Ishikawa (cell line): ENCODE results near the gene RSF1.

Experiments used
- CEBPB ChIP-seq: IDR thresholded peaks from 2 replicates; pipeline ENCODE4 v1.6.1; 2012
- CREB1 ChIP-seq: IDR thresholded peaks from 2 replicates; pipeline ENCODE4 v1.6.1; 2012; ENCODE audit warnings: low read depth
- EGR1 ChIP-seq: IDR thresholded peaks from 2 replicates; pipeline ENCODE4 v1.6.1; 2012
- EP300 ChIP-seq: IDR thresholded peaks from 2 replicates; pipeline ENCODE4 v1.6.1; 2012; ENCODE audit warnings: borderline replicate concordance
- FOXM1 ChIP-seq: IDR thresholded peaks from 2 replicates; pipeline ENCODE4 v1.6.1; 2012; ENCODE audit warnings: low read depth, borderline replicate concordance
- NFIC ChIP-seq: IDR thresholded peaks from 2 replicates; pipeline ENCODE4 v1.6.1; 2012
- RAD21 ChIP-seq: IDR thresholded peaks from 2 replicates; pipeline ENCODE4 v1.6.1; 2012; ENCODE audit warnings: low read depth
- TAF1 ChIP-seq: IDR thresholded peaks from 2 replicates; pipeline ENCODE4 v1.6.1; 2012; ENCODE audit warnings: low read depth, mild to moderate bottlenecking
- TCF12 ChIP-seq: IDR thresholded peaks from 2 replicates; pipeline ENCODE4 v1.6.1; 2012; ENCODE audit warnings: low read depth
- TEAD4 ChIP-seq: IDR thresholded peaks from 2 replicates; pipeline ENCODE4 v1.6.1; 2012
- YY1 ChIP-seq: IDR thresholded peaks from 2 replicates; pipeline ENCODE4 v1.6.1; 2012; ENCODE audit warnings: low read depth
- ZBTB7A ChIP-seq: IDR thresholded peaks from 2 replicates; pipeline ENCODE4 v1.6.1; 2012; ENCODE audit warnings: low read depth
- TF ChIP-seq, protein P1 (sequence below): IDR thresholded peaks from 2 replicates; pipeline ENCODE4 v1.6.1; 2012
- TF ChIP-seq, protein P2 (sequence below): IDR thresholded peaks from 2 replicates; pipeline ENCODE4 v1.6.1; 2012
- TF ChIP-seq, protein P3 (sequence below): IDR thresholded peaks from 2 replicates; pipeline ENCODE4 v1.6.1; 2012; ENCODE audit warnings: low read depth, mild to moderate bottlenecking

Gene RSF1

DNA sequence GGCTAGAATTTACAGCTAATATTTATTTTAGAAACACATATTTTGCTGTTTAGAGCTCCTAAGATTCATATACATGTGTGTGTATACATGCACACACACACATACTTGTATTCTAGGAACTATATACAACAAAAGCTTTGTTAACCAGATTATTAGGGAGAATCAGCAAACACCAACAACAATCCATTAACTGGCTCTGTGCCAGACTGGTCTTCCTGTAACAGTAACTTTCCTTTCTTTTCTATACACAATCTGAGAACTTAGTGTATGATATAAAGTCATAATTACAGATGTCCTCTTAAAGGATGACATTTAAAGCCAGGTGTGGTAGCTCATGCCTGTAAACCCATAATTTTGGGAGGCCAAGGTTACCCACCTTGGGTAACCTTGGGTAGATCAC, 133.4 kb downstream of the RSF1 start:
- TF ChIP-seq TEAD4 (no peak), CEBPB (no peak), NFIC (0 out of 2 replicates have a peak, but pooled peaks have one; percentile 29)

DNA sequence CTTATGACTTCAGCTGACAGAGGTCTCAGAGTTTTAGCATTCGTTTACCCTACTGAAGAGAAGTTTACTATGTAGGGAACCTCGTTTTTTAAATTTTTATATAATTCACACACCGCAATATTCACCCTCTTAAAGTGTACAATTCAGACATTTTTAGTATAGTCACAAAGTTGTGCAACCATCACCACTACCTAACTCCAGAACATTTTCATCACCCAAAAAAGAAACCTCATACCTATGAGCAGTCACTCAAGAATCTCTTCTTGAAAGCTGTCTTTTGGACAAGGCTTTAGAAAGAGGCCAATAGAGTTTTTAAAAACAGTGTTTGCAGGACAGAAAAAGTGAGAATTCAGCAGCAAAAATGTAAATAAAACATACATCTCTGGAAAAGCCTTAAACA, 143.4 kb downstream of the RSF1 start:
- TF ChIP-seq EGR1: no peak
- TF ChIP-seq ZBTB7A: no peak
- no peak for TF ChIP-seq RAD21
- no peak for TF ChIP-seq YY1
- TF ChIP-seq NFIC: no peak
- no peak for TF ChIP-seq TAF1
- no peak for TF ChIP-seq FOXM1
- no peak for TF ChIP-seq CEBPB
- TF ChIP-seq, protein P1, sequence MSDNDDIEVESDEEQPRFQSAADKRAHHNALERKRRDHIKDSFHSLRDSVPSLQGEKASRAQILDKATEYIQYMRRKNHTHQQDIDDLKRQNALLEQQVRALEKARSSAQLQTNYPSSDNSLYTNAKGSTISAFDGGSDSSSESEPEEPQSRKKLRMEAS: no peak
- TF ChIP-seq EP300: no peak
- TF ChIP-seq CREB1: no peak
- no peak for TF ChIP-seq TEAD4
- TF ChIP-seq, protein P2, sequence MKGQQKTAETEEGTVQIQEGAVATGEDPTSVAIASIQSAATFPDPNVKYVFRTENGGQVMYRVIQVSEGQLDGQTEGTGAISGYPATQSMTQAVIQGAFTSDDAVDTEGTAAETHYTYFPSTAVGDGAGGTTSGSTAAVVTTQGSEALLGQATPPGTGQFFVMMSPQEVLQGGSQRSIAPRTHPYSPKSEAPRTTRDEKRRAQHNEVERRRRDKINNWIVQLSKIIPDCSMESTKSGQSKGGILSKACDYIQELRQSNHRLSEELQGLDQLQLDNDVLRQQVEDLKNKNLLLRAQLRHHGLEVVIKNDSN: no peak
- TF ChIP-seq, protein P3, sequence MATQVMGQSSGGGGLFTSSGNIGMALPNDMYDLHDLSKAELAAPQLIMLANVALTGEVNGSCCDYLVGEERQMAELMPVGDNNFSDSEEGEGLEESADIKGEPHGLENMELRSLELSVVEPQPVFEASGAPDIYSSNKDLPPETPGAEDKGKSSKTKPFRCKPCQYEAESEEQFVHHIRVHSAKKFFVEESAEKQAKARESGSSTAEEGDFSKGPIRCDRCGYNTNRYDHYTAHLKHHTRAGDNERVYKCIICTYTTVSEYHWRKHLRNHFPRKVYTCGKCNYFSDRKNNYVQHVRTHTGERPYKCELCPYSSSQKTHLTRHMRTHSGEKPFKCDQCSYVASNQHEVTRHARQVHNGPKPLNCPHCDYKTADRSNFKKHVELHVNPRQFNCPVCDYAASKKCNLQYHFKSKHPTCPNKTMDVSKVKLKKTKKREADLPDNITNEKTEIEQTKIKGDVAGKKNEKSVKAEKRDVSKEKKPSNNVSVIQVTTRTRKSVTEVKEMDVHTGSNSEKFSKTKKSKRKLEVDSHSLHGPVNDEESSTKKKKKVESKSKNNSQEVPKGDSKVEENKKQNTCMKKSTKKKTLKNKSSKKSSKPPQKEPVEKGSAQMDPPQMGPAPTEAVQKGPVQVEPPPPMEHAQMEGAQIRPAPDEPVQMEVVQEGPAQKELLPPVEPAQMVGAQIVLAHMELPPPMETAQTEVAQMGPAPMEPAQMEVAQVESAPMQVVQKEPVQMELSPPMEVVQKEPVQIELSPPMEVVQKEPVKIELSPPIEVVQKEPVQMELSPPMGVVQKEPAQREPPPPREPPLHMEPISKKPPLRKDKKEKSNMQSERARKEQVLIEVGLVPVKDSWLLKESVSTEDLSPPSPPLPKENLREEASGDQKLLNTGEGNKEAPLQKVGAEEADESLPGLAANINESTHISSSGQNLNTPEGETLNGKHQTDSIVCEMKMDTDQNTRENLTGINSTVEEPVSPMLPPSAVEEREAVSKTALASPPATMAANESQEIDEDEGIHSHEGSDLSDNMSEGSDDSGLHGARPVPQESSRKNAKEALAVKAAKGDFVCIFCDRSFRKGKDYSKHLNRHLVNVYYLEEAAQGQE: no peak
- no peak for TF ChIP-seq TCF12

DNA sequence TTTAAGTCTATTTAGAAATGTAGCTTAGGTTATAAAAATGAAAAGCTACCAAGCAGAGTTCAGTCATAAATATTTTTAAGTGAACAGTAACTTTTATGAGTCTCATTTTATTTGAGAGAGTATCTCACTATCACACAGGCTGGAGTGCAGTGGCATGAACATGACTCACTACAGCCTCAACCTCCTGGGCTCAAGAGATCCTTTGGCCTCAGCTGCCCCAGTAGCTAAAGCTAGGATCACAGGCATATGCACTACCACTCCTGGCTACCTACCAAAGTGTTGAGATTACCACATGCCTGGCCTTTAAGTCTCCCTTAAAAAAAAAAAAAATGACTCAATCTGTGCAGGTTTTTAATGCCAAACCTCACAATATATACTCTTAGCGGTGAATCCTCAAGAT, 148.3 kb downstream of the RSF1 start:
- no peak for TF ChIP-seq ZBTB7A
- TF ChIP-seq NFIC: no peak
- no peak for TF ChIP-seq TAF1
- TF ChIP-seq YY1: no peak
- no peak for TF ChIP-seq CEBPB
- no peak for TF ChIP-seq CREB1
- TF ChIP-seq, protein P2: no peak
- no peak for TF ChIP-seq FOXM1
- TF ChIP-seq TEAD4: no peak
- no peak for TF ChIP-seq EP300
- TF ChIP-seq RAD21: no peak
- no peak for TF ChIP-seq TCF12
- TF ChIP-seq, protein P1: no peak
- TF ChIP-seq, protein P3: no peak
- TF ChIP-seq EGR1: no peak

DNA sequence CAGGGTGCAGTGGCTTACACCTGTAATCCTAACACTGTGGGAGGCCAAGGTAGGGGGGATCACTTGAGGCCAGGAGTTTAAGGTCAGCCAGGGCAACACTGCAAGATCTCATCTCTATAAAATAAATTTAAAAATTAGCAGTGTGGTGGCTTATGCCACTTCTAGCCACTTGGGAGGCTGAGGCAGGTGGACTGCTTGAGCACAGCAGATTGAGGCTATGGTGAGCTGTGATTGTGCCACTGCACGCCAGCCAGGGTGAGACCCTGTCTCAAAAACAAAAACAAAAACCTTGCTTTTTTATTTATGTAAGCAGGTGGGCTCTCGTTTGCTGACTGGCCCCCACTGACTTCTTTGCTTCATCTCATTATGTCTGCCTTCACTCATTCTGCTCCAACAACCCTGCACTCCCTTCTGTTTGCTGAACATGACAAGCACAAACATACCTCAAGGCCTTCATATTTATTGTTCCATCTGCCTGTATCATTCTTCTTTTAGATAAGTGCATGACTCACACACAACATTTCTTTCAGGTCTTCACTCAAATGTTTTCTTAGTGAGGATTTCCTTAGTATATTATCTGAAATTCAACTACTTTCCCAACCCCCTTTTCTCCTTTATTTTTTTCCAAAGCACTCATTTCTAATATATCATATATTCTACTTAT, 150.5 kb downstream of the RSF1 start:
- TF ChIP-seq, protein P2: no peak
- no peak for TF ChIP-seq RAD21
- no peak for TF ChIP-seq TEAD4
- no peak for TF ChIP-seq FOXM1
- TF ChIP-seq YY1: no peak
- no peak for TF ChIP-seq EP300
- TF ChIP-seq CEBPB: no peak
- TF ChIP-seq TAF1: no peak
- no peak for TF ChIP-seq EGR1
- TF ChIP-seq ZBTB7A: no peak
- TF ChIP-seq NFIC: no peak
- no peak for TF ChIP-seq CREB1
- no peak for TF ChIP-seq TCF12
- TF ChIP-seq, protein P1: no peak
- TF ChIP-seq, protein P3: no peak
